GM12801 (cell line): ENCODE results near the gene DNTT.

Experiments used
- CTCF ChIP-seq: IDR thresholded peaks from one replicate; pipeline ENCODE4 v1.5.1; 2011; ENCODE audit warnings: control low read depth; ENCODE audit not compliant: insufficient read length; ENCODE audit errors: extremely low read depth

The DNTT gene

GRCh38 chr10:96287392-96288105 lies 16.7 kb upstream of the DNTT start:
- no peak for TF ChIP-seq CTCF

GRCh38 chr10:96288151-96288621 lies 16.0 kb upstream of the DNTT start:
- no peak for TF ChIP-seq CTCF

GRCh38 chr10:96289218-96289910 lies 14.9 kb upstream of the DNTT start:
- TF ChIP-seq CTCF = no peak

- no peak for TF ChIP-seq CTCF
Measured at GRCh38 chr10:96290368-96291133, 13.7 kb upstream of the DNTT start.

GRCh38 chr10:96292971-96293920 lies 11.0 kb upstream of the DNTT start:
- TF ChIP-seq CTCF = no peak

GRCh38 chr10:96295475-96295874 lies 8.8 kb upstream of the DNTT start:
- no peak for TF ChIP-seq CTCF
